Measurements from ENCODE around the gene GTF2F1. TPM values are rescaled to one million over a fixed set of nuclear protein-coding genes. Genes with fewer than 3 reads are reported as not detected.

Gene GTF2F1
- polyA plus RNA-seq, 1 experiment = 49.4 TPM

DNA sequence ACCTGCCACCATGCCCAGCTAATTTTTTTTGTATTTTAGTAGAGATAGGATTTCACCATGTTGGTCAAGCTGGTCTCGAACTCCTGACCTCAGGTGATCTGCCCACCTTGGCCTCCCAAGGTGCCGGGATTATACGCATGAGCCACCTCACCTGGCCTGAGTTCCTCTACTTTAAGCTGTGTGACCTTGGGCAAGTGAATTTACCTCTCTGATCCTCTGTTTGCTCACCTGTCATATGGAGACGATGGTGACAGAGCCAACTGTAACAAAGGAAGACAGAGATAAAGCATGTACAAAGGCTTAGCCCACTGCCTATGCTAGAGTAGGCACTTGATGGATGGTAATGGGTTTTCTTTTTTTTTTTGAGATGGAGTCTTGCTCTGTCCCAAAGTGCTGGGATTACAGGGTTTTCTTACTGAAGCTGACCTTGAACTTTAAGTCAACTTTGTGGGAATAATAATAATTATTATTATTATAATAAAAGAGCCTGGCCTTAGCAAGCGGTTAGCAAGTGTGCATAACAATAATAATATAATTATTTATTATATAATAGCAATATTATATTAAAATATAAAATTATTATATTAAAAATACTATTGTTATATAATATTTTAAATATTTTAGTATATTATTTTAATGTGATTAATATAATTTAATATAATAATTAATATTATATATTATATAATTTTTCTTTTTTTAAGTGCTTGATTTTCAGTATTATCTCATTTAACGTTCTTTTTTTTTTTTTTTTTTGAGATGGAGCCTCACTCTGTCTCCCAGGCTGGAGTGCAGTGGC lies 58.3 kb downstream of the GTF2F1 start:
- ChIA-PET CTCF (interaction anchor here (0.7 kb wide), 1 partner anchor 220 kb away, joined by 3 read pairs; no protein-coding TSS in a partner anchor), POLR2A (no interaction called here)
- Histone ChIP-seq H3K36me3 (ENCODE audit: control insufficient read depth, insufficient read depth, low read length) (no peaks in the 10 kb centered on the region), H3K27me3 (ENCODE audit: control insufficient read depth, insufficient read depth, low read length) (0 out of 2 replicates have a peak, but pooled peaks cover 1% of the 10 kb centered on the region), H3K4me3 (ENCODE audit: low read depth, low read length) (no peak overlapping the region)
- TF ChIP-seq, protein P1, sequence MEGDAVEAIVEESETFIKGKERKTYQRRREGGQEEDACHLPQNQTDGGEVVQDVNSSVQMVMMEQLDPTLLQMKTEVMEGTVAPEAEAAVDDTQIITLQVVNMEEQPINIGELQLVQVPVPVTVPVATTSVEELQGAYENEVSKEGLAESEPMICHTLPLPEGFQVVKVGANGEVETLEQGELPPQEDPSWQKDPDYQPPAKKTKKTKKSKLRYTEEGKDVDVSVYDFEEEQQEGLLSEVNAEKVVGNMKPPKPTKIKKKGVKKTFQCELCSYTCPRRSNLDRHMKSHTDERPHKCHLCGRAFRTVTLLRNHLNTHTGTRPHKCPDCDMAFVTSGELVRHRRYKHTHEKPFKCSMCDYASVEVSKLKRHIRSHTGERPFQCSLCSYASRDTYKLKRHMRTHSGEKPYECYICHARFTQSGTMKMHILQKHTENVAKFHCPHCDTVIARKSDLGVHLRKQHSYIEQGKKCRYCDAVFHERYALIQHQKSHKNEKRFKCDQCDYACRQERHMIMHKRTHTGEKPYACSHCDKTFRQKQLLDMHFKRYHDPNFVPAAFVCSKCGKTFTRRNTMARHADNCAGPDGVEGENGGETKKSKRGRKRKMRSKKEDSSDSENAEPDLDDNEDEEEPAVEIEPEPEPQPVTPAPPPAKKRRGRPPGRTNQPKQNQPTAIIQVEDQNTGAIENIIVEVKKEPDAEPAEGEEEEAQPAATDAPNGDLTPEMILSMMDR (IDR thresholded peaks at IDR 0.05; ENCODE audit: insufficient read depth, low read depth, low read length) = no peak
- no peak for DNase-seq (ENCODE audit: low read depth)

DNA sequence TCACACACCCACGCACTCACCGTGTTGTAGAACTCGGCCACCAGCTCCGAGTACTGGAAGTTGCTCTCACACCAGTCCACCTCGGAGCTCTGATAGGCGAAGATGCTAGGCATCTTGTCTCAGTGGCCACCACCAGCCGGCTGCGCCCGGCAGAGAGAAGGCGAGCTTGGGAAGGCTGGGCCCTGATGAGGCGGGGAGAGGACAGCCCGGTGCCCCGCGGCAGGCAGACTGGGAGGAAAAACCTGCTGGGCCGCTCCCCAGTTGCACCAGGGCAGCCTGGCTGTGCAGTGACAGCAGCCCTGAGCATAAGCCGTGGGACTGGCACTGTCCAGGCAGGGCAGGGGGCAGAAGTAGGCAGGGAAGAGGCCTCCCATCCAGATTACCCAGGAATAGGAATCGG lies 59.5 kb downstream of the GTF2F1 start, which contains the start of gene ACER1:
Gene ACER1, minus strand, starts transcription at position 174 of the 400 bp plus-strand sequence. Its CDS starts 61 bp downstream, at position 113.
- CTCF ChIA-PET = interaction anchor here (1.1 to 1.9 kb wide), 2 partner anchors 8 to 115 kb away, joined by 3 to 6 read pairs; no protein-coding TSS in a partner anchor
- POLR2A ChIA-PET = no interaction called here

More for the DNA sequence above, 59.5 kb downstream of the GTF2F1 start, which contains the start of gene ACER1:
- Histone ChIP-seq H3K36me3 (ENCODE audit: control insufficient read depth, insufficient read depth, low read length) (no peaks in the 10 kb centered on the region), H3K4me3 (ENCODE audit: low read depth, low read length) (no peak within 1 kb of the TSS), H3K27me3 (ENCODE audit: control insufficient read depth, insufficient read depth, low read length) (0 out of 2 replicates have a peak, but pooled peaks cover 1% of the 10 kb centered on the region)
- no peak for DNase-seq (ENCODE audit: low read depth)
- TF ChIP-seq, protein P1 (IDR thresholded peaks at IDR 0.05; ENCODE audit: insufficient read depth, low read depth, low read length) = no peak

Small RNAs within 50 kb of the gene (small RNA-seq; reads per million reads assigned to genes)
- gene MIR6790 (ENCODE audit: insufficient read length, low read depth, low replicate concordance) (not detected), gene MIR6885 (ENCODE audit: insufficient read length, low read depth, low replicate concordance) (not detected)

Other genes starting within 250 kb of the GTF2F1 start
- 19.0 and 28.1 TPM in 2 replicates for gene MLLT1, start 113.2 kb downstream of the GTF2F1 start, polyA plus RNA-seq (2011; rRNA removed)
- gene ACER1, start 59.6 kb downstream of the GTF2F1 start, polyA plus RNA-seq (2011; rRNA removed) = 0.05 and 0.10 TPM in 2 replicates
- gene CLPP, start 31.6 kb downstream of the GTF2F1 start, polyA plus RNA-seq (2011; rRNA removed) = 45.9 and 69.9 TPM in 2 replicates
- 29.2 and 40.9 TPM in 2 replicates for gene ALKBH7, start 20.4 kb downstream of the GTF2F1 start, polyA plus RNA-seq (2011; rRNA removed)
- gene PSPN, start 17.2 kb downstream of the GTF2F1 start, polyA plus RNA-seq (2011; rRNA removed) = 0.32 and 0.48 TPM in 2 replicates
- 49.4 and 68.7 TPM in 2 replicates for gene KHSRP, start 31.6 kb upstream of the GTF2F1 start, polyA plus RNA-seq (2011; rRNA removed)
- gene SLC25A41, start 40.6 kb upstream of the GTF2F1 start, polyA plus RNA-seq (2011; rRNA removed) = 0.05 TPM in 1 of 2 replicates, not detected in the other
- gene SLC25A23, start 66.6 kb upstream of the GTF2F1 start, polyA plus RNA-seq (2011; rRNA removed) = 6.3 and 7.4 TPM in 2 replicates
- not detected in 2 replicates for gene CRB3, start 71.1 kb upstream of the GTF2F1 start, polyA plus RNA-seq (2011; rRNA removed)
- gene DENND1C, start 88.6 kb upstream of the GTF2F1 start, polyA plus RNA-seq (2011; rRNA removed) = 0.07 TPM in 1 of 2 replicates, not detected in the other
- gene TUBB4A, start 109.1 kb upstream of the GTF2F1 start, polyA plus RNA-seq (2011; rRNA removed) = not detected in 2 replicates
- 0.11 and 0.26 TPM in 2 replicates for gene TNFSF9, start 137.9 kb upstream of the GTF2F1 start, polyA plus RNA-seq (2011; rRNA removed)
- not detected in 2 replicates for gene CD70, start 198.0 kb upstream of the GTF2F1 start, polyA plus RNA-seq (2011; rRNA removed)

Measured in BJ (cell line).